Esophagus squamous epithelium (tissue), 4 donors: ENCODE data around the gene SMC5.
"Not testable (repeated sequence)": the region's sequence is repeated elsewhere in the genome, so short reads cannot be mapped to it uniquely, and the experiment has no call there.

ENCODE experiments used
- POLR2A ChIP-seq, 4 donors: fragments of 450-650 bp; IDR thresholded peaks; one replicate each; pipeline ENCODE4 v1.6.1; 2017; ENCODE audit warnings: antibody characterized with exemption in 4 of 4, mild to moderate bottlenecking in 4 of 4, moderate library complexity in 3 of 4
- TF ChIP-seq, protein P1 (sequence below), 6 experiments: fragments of 450-650 bp in 4 of 6; fragments of 200-600 bp in 2 of 6; sonication (generic) in 2 of 6; IDR thresholded peaks; one replicate each; pipeline ENCODE4 v1.5.1; 2016 to 2019; ENCODE audit warnings: antibody characterized with exemption in 6 of 6, mild to moderate bottlenecking in 4 of 6, moderate library complexity in 4 of 6

GRCh38 chr9:70234208-70234607 lies 24.6 kb upstream of the SMC5 start:
- TF ChIP-seq, protein P1, sequence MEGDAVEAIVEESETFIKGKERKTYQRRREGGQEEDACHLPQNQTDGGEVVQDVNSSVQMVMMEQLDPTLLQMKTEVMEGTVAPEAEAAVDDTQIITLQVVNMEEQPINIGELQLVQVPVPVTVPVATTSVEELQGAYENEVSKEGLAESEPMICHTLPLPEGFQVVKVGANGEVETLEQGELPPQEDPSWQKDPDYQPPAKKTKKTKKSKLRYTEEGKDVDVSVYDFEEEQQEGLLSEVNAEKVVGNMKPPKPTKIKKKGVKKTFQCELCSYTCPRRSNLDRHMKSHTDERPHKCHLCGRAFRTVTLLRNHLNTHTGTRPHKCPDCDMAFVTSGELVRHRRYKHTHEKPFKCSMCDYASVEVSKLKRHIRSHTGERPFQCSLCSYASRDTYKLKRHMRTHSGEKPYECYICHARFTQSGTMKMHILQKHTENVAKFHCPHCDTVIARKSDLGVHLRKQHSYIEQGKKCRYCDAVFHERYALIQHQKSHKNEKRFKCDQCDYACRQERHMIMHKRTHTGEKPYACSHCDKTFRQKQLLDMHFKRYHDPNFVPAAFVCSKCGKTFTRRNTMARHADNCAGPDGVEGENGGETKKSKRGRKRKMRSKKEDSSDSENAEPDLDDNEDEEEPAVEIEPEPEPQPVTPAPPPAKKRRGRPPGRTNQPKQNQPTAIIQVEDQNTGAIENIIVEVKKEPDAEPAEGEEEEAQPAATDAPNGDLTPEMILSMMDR (IDR thresholded peaks at IDR 0.05), result not testable (repeated sequence)
- not testable (repeated sequence) for TF ChIP-seq POLR2A (IDR thresholded peaks at IDR 0.05)
